HepG2 (cell line): ENCODE results near the gene RNASE8. TPM values are rescaled to one million over a fixed set of nuclear protein-coding genes. Genes with fewer than 3 reads are reported as not detected.
A peak's percentile ranks its signal among the peaks of the same experiment; 100 is the strongest.

Source experiments
- AKNA ChIP-seq: sonication (generic); formaldehyde crosslinking; IDR thresholded peaks from 2 replicates; pipeline ENCODE4 v1.4.0; 2020; ENCODE audit warnings: missing genetic modification reagents, borderline replicate concordance
- ASH2L ChIP-seq: fragments of 300-600, 200-600 bp; sonication (generic); IDR thresholded peaks from 2 replicates; pipeline ENCODE4 v1.7.0; 2017; ENCODE audit warnings: low read depth, mild to moderate bottlenecking, moderate library complexity, mixed read lengths, low read length; ENCODE audit not compliant: insufficient read length
- E2F5 ChIP-seq: sonication (generic); formaldehyde crosslinking; conservative IDR thresholded peaks from 2 replicates; pipeline ENCODE4 v1.4.0; 2020; ENCODE audit warnings: missing genetic modification reagents
- ELF3 ChIP-seq: IDR thresholded peaks from 2 replicates; pipeline ENCODE4 v1.6.1; 2016; ENCODE audit warnings: missing genetic modification reagents, missing compliant biosample characterization
- HNRNPL ChIP-seq: fragments of 200-400 bp; formaldehyde crosslinking; IDR thresholded peaks from 2 replicates; pipeline ENCODE4 v1.6.1; 2017; ENCODE audit warnings: mild to moderate bottlenecking, low read depth, low read length
- HOXD1 ChIP-seq: sonication (generic); formaldehyde crosslinking; IDR thresholded peaks from 2 replicates; pipeline ENCODE4 v1.5.0; 2020; ENCODE audit warnings: missing genetic modification reagents
- KDM3A ChIP-seq: IDR thresholded peaks from 2 replicates; pipeline ENCODE4 v1.6.1; 2018; ENCODE audit warnings: low read depth, missing compliant biosample characterization
- MIER2 ChIP-seq: IDR thresholded peaks from 2 replicates; pipeline ENCODE4 v1.6.1; 2016; ENCODE audit warnings: missing biosample characterization, missing genetic modification reagents
- PREB ChIP-seq: sonication (generic); formaldehyde crosslinking; IDR thresholded peaks from 2 replicates; pipeline ENCODE4 v1.4.0; 2020; ENCODE audit warnings: missing genetic modification reagents
- RBM39 ChIP-seq: fragments of 200-400 bp; formaldehyde crosslinking; IDR thresholded peaks from one replicate; pipeline ENCODE4 v1.6.1; 2018; ENCODE audit warnings: antibody characterized with exemption, mild to moderate bottlenecking, low read depth, low read length; ENCODE audit not compliant: poor library complexity, severe bottlenecking
- TIGD3 ChIP-seq: sonication (generic); formaldehyde crosslinking; IDR thresholded peaks from 2 replicates; pipeline ENCODE4 v1.5.1; 2020; ENCODE audit warnings: mild to moderate bottlenecking, missing genetic modification reagents, borderline replicate concordance
- TOE1 ChIP-seq: sonication (generic); formaldehyde crosslinking; IDR thresholded peaks from 2 replicates; pipeline ENCODE4 v1.4.0; 2020; ENCODE audit warnings: mild to moderate bottlenecking, missing genetic modification reagents
- ZEB1 ChIP-seq: IDR thresholded peaks from 2 replicates; pipeline ENCODE4 v1.6.1; 2012; ENCODE audit warnings: mild to moderate bottlenecking, low read depth, inconsistent platforms; ENCODE audit not compliant: insufficient replicate concordance
- ZNF263 ChIP-seq: sonication (generic); formaldehyde crosslinking; IDR thresholded peaks from 2 replicates; pipeline ENCODE4 v1.4.0; 2020; ENCODE audit warnings: missing genetic modification reagents
- ZNF337 ChIP-seq: sonication (generic); formaldehyde crosslinking; IDR thresholded peaks from 2 replicates; pipeline ENCODE4 v1.5.1; 2020; ENCODE audit warnings: missing genetic modification reagents, low read depth, mild to moderate bottlenecking, borderline replicate concordance
- ZNF468 ChIP-seq: sonication (generic); formaldehyde crosslinking; IDR thresholded peaks from 2 replicates; pipeline ENCODE4 v1.8.0; 2022; ENCODE audit warnings: mild to moderate bottlenecking, moderate library complexity, missing genetic modification reagents
- ZNF557 ChIP-seq: sonication (generic); formaldehyde crosslinking; IDR thresholded peaks from 2 replicates; pipeline ENCODE4 v1.4.0; 2020; ENCODE audit warnings: missing genetic modification reagents
- ZNF746 ChIP-seq: sonication (generic); formaldehyde crosslinking; IDR thresholded peaks from 2 replicates; pipeline ENCODE4 v1.8.0; 2022; ENCODE audit warnings: mild to moderate bottlenecking, missing genetic modification reagents
- ZNF781 ChIP-seq: sonication (generic); formaldehyde crosslinking; IDR thresholded peaks from 2 replicates; pipeline ENCODE4 v1.5.1; 2020; ENCODE audit warnings: borderline replicate concordance, mild to moderate bottlenecking, missing genetic modification reagents; ENCODE audit errors: not compliant biosample characterization
- ZSCAN22 ChIP-seq: sonication (generic); formaldehyde crosslinking; IDR thresholded peaks from 2 replicates; pipeline ENCODE4 v1.4.0; 2020; ENCODE audit warnings: mild to moderate bottlenecking, missing genetic modification reagents
- polyA plus RNA-seq, 8 experiments: library from polyadenylated mRNA; depleted of rRNA in 3 of 8; stranded (reverse) in 7 of 8; unstranded in 1 of 8; fragments of >200 nt; fragmentation: Illumina TruSeq in 4 of 8; extraction: Trizol in 4 of 8; gene quantifications; 2 replicates each; pipeline versions ENCODE4 v1.2.1 to v1.2.3, GENCODE V29; 2011 to 2016; ENCODE audit warnings: low read depth in 4 of 8, missing spikeins in 1 of 8, mixed read lengths in 1 of 8; ENCODE audit not compliant: insufficient read depth in 1 of 8
- total RNA-seq, 5 experiments: library from RNA; depleted of rRNA; stranded (reverse); fragments of >200 nt; fragmentation: Illumina TruSeq; extraction: Trizol; gene quantifications; 2 replicates each; pipeline ENCODE4 v1.2.3, GENCODE V29; 2016; ENCODE audit warnings: low read depth in 1 of 5

RNASE8 gene
- total and polyA plus RNA-seq, 2 of the 13 experiments (the other 11 are each of a cell fraction or from before 2014, with no cell fraction given) = not detected

- 0 out of 2 replicates have a peak, but pooled peaks have one; percentile 82 for TF ChIP-seq TOE1 (CRISPR knock-in tag)
- no peak for TF ChIP-seq ZNF468
- TF ChIP-seq TIGD3 = no peak
- TF ChIP-seq ASH2L = peak; percentile 54
- TF ChIP-seq MIER2 (CRISPR knock-in tag) = peak; percentile 83
- no peak for TF ChIP-seq AKNA (CRISPR knock-in tag)
- no peak for TF ChIP-seq HOXD1 (CRISPR knock-in tag)
- TF ChIP-seq ZSCAN22 (CRISPR knock-in tag) = no peak
- no peak for TF ChIP-seq ZEB1
- TF ChIP-seq HNRNPL = no peak
- TF ChIP-seq ZNF557 (CRISPR knock-in tag) = 0 out of 2 replicates have a peak, but pooled peaks have one; percentile 30
- no peak for TF ChIP-seq ZNF337 (CRISPR knock-in tag)
- no peak for TF ChIP-seq PREB (CRISPR knock-in tag)
- TF ChIP-seq ZNF263 (CRISPR knock-in tag) = no peak
- TF ChIP-seq ELF3 (CRISPR knock-in tag) = peak; percentile 69; the same call in 1 of the 2 replicates
- TF ChIP-seq ZNF746 (CRISPR knock-in tag) = no peak
- TF ChIP-seq RBM39 = peak; percentile 54
- TF ChIP-seq ZNF781 (CRISPR knock-in tag) = no peak
- no peak for TF ChIP-seq E2F5 (CRISPR knock-in tag)
- peak; percentile 80 for TF ChIP-seq KDM3A
These were observed 49.1 kb downstream of the RNASE8 start (continued) for GRCh38 chr14:21106498-21107282.
